Measurements from ENCODE around the gene TRA2B. TPM values are rescaled to one million over a fixed set of nuclear protein-coding genes. Genes with fewer than 3 reads are reported as not detected.

Gene TRA2B
- total and polyA plus RNA-seq, 2 of the 8 experiments (the other 6 are each of a cell fraction or from before 2014, with no cell fraction given) = 206 to 274 TPM

DNA sequence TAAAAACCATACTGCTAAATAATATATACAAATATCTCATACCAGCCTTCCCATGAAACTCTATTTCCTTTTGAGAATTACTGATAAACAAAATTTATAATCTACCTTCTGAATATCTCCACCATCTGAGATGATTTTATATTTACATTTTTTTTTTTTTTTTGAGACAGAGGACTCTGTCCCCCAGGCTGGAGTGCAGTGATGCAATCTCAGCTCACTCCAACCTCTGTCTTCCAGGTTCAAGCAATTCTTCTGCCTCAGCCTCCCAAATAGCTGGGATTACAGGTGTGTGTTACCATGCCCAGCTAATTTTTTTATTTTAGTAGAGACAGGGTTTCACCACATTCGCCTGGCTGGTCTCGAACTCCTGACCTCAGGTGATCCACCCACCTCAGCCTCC, 70.2 kb downstream of the TRA2B start (continued):
- no peak for TF ChIP-seq BCL11A (IDR thresholded peaks at IDR 0.05; ENCODE audit: low read depth in 2 of 2, low read length in 2 of 2)
- TF ChIP-seq HDAC6 (IDR thresholded peaks at IDR 0.05; ENCODE audit: low read depth, low read length) = no peak
- TF ChIP-seq CEBPB (IDR thresholded peaks at IDR 0.05; ENCODE audit: low read depth, low read length) = no peak
- no peak for TF ChIP-seq TAF7 (optimal IDR thresholded peaks at IDR 0.05; ENCODE audit: borderline replicate concordance, low read depth, low read length)
- TF ChIP-seq GABPA (IDR thresholded peaks at IDR 0.05; ENCODE audit: borderline replicate concordance, insufficient read depth, low read length) = no peak

Measured in H1 (cell line).